ENCODE results near the gene GPR137.
"Not testable (repeated sequence)": the region's sequence is repeated elsewhere in the genome, so short reads cannot be mapped to it uniquely, and the experiment has no call there.

The GPR137 gene

GRCh38 chr11:64321026-64321425 is 35.4 kb downstream of the GPR137 start:
- no peak for DNase-seq (ENCODE audit: low read depth)

- DNase-seq (ENCODE audit: low read depth) = peak; percentile 82
These were observed 35.9 kb downstream of the GPR137 start for GRCh38 chr11:64321533-64321932.

GRCh38 chr11:64322925-64323260 is 37.2 kb downstream of the GPR137 start:
- no peak for DNase-seq (ENCODE audit: low read depth)

GRCh38 chr11:64323373-64323772 is 37.7 kb downstream of the GPR137 start:
- DNase-seq (ENCODE audit: low read depth) = no peak

GRCh38 chr11:64323984-64324383 is 38.3 kb downstream of the GPR137 start:
- DNase-seq (ENCODE audit: low read depth) = not testable (repeated sequence)

- DNase-seq (ENCODE audit: low read depth) = no peak
These were observed 39.2 kb downstream of the GPR137 start for GRCh38 chr11:64324692-64325469.

GRCh38 chr11:64327375-64327774 is 41.7 kb downstream of the GPR137 start:
- no peak for DNase-seq (ENCODE audit: low read depth)

- DNase-seq (ENCODE audit: low read depth) = no peak
These were observed 42.3 kb downstream of the GPR137 start for GRCh38 chr11:64327993-64328392.

- DNase-seq (ENCODE audit: low read depth) = no peak
These were observed 45.2 kb downstream of the GPR137 start for GRCh38 chr11:64330888-64331287.

- peak; percentile 99 for DNase-seq (ENCODE audit: low read depth)
These were observed 46.1 kb downstream of the GPR137 start for GRCh38 chr11:64331569-64332371.

GRCh38 chr11:64333556-64333955 is 47.9 kb downstream of the GPR137 start:
- DNase-seq (ENCODE audit: low read depth) = no peak

GRCh38 chr11:64334764-64335735 is 49.4 kb downstream of the GPR137 start:
- DNase-seq (ENCODE audit: low read depth) = peak; percentile 99

- DNase-seq (ENCODE audit: low read depth) = peak; percentile 56
These were observed 52.0 kb downstream of the GPR137 start for GRCh38 chr11:64337538-64338249.

- no peak for DNase-seq (ENCODE audit: low read depth)
These were observed 53.1 kb downstream of the GPR137 start for GRCh38 chr11:64338716-64339115.
